IMR-90 (cell line): ENCODE results near the gene OLFM3. TPM values are rescaled to one million over a fixed set of nuclear protein-coding genes. Genes with fewer than 3 reads are reported as not detected.

Experiments
- ATAC-seq: fragments of 200-7000 bp; cut with Tn5 transposase; 2 replicates; pipeline ENCODE4 v1.9.1; 2020; ENCODE audit warnings: low read depth, mild to moderate bottlenecking, moderate library complexity
- BruUV-seq: library from RNA; stranded (reverse); fragments of 400-500 nt; replicated peaks from 2 replicates; lab custom pipeline; 2021; lab: Mats Ljungman, UMichigan
- CTCF ChIA-PET: fragments of 300-600 bp; formaldehyde crosslinking; extraction: SDS; loops from one replicate; lab custom pipeline; 2021; ENCODE audit warnings: antibody characterized with exemption; lab: Yijun Ruan, JAX
- POLR2A ChIA-PET: fragments of 300-600 bp; sonication (Branson Sonifier 250); formaldehyde crosslinking; loops from one replicate; lab custom pipeline; 2022; ENCODE audit warnings: antibody characterized with exemption; ENCODE audit not compliant: unreplicated experiment; lab: Charles Lee
- DNase-seq: peaks from one replicate; pipeline ENCODE4 v3.0.0; 2013
- H2AFZ ChIP-seq: replicated peaks from 2 replicates; pipeline ENCODE3; 2013; ENCODE audit warnings: low read length, mild to moderate bottlenecking; ENCODE audit not compliant: poor library complexity
- H2AK5ac ChIP-seq: 2 replicates; pipeline ENCODE4 v1.6.1; 2013; ENCODE audit warnings: low read depth, low read length, inconsistent platforms
- H2AK9ac ChIP-seq: replicated peaks from 2 replicates; pipeline ENCODE3; 2013; ENCODE audit warnings: mild to moderate bottlenecking, low read depth, low read length, moderate library complexity; ENCODE audit not compliant: poor library complexity
- H2BK120ac ChIP-seq: 2 replicates; pipeline ENCODE4 v1.6.1; 2013; ENCODE audit warnings: low read depth, low read length, inconsistent platforms
- H2BK15ac ChIP-seq: 3 replicates; pipeline ENCODE4 v1.6.1; 2013; ENCODE audit warnings: low read depth, low read length, inconsistent platforms
- H2BK20ac ChIP-seq: 2 replicates; pipeline ENCODE4 v1.6.1; 2013; ENCODE audit warnings: low read depth, mild to moderate bottlenecking, inconsistent platforms, low read length, moderate library complexity
- H2BK5ac ChIP-seq: 2 replicates; pipeline ENCODE4 v1.6.1; 2013; ENCODE audit warnings: mild to moderate bottlenecking, low read depth, low read length, inconsistent platforms; ENCODE audit not compliant: poor library complexity, severe bottlenecking
- H3K14ac ChIP-seq: replicated peaks from 2 replicates; pipeline ENCODE4 v1.6.1; 2013; ENCODE audit warnings: low read depth, low read length, inconsistent platforms
- H3K18ac ChIP-seq: 2 replicates; pipeline ENCODE4 v1.6.1; 2013; ENCODE audit warnings: low read depth, low read length, control low read depth
- H3K23ac ChIP-seq: 2 replicates; pipeline ENCODE4 v1.6.1; 2013; ENCODE audit warnings: low read depth, low read length, inconsistent platforms
- H3K27ac ChIP-seq: 2 replicates; pipeline ENCODE4 v1.5.1; 2013; ENCODE audit warnings: mild to moderate bottlenecking, control low read depth, low read length; ENCODE audit not compliant: insufficient read depth
- H3K27me3 ChIP-seq: 2 replicates; pipeline ENCODE4 v1.6.1; 2013; ENCODE audit warnings: low read length; ENCODE audit not compliant: control insufficient read depth, insufficient read depth
- H3K36me3 ChIP-seq: 2 replicates; pipeline ENCODE4 v1.6.1; 2013; ENCODE audit warnings: low read length, mixed read lengths; ENCODE audit not compliant: control insufficient read depth, insufficient read depth
- H3K4ac ChIP-seq: 2 replicates; pipeline ENCODE4 v1.6.1; 2013; ENCODE audit warnings: low read depth, low read length, inconsistent platforms
- H3K4me1 ChIP-seq: 2 replicates; pipeline ENCODE4 v1.6.1; 2013; ENCODE audit warnings: low read length, mixed read lengths; ENCODE audit not compliant: control insufficient read depth, insufficient read depth
- H3K4me2 ChIP-seq: 2 replicates; pipeline ENCODE4 v1.6.1; 2013; ENCODE audit warnings: low read depth, mild to moderate bottlenecking, control low read depth, low read length, moderate library complexity
- H3K4me3 ChIP-seq: 2 replicates; pipeline ENCODE4 v1.5.1; 2013; ENCODE audit warnings: low read depth, mild to moderate bottlenecking, control low read depth, low read length, moderate library complexity; ENCODE audit not compliant: insufficient read depth
- H3K56ac ChIP-seq: 2 replicates; pipeline ENCODE4 v1.6.1; 2013; ENCODE audit warnings: low read length, inconsistent platforms; ENCODE audit not compliant: insufficient read depth; ENCODE audit errors: extremely low read depth
- H3K79me1 ChIP-seq, 2 experiments: 2 replicates each; pipeline ENCODE4 v1.6.1; 2013; ENCODE audit warnings: low read length in 2 of 2, inconsistent platforms in 1 of 2, low read depth in 1 of 2
- H3K9ac ChIP-seq: 2 replicates; pipeline ENCODE4 v1.6.1; 2013; ENCODE audit warnings: low read depth, low read length, control low read depth
- H3K9me1 ChIP-seq: 2 replicates; pipeline ENCODE4 v1.6.1; 2013; ENCODE audit warnings: low read length, inconsistent platforms; ENCODE audit not compliant: insufficient read depth
- H3K9me3 ChIP-seq: 2 replicates; pipeline ENCODE4 v1.6.1; 2013; ENCODE audit warnings: low read length; ENCODE audit not compliant: control insufficient read depth, insufficient read depth
- H4K20me1 ChIP-seq: 2 replicates; pipeline ENCODE4 v1.6.1; 2013; ENCODE audit warnings: low read length, inconsistent platforms; ENCODE audit not compliant: insufficient read depth
- H4K5ac ChIP-seq: 2 replicates; pipeline ENCODE4 v1.6.1; 2013; ENCODE audit warnings: mild to moderate bottlenecking, low read depth, low read length, control low read depth
- H4K8ac ChIP-seq, 2 experiments: 2 replicates each; pipeline ENCODE4 v1.6.1; 2013; ENCODE audit warnings: low read depth in 2 of 2, low read length in 2 of 2, control low read depth in 1 of 2, inconsistent platforms in 1 of 2
- H4K91ac ChIP-seq: 2 replicates; pipeline ENCODE4 v1.6.1; 2013; ENCODE audit warnings: low read depth, low read length, inconsistent platforms; ENCODE audit not compliant: insufficient read depth
- CEBPB ChIP-seq: IDR thresholded peaks from 2 replicates; pipeline ENCODE4 v1.6.1; 2012; ENCODE audit warnings: low read depth, low read length, improper control_type of control experiment
- MAFK ChIP-seq: IDR thresholded peaks from 2 replicates; pipeline ENCODE4 v1.6.1; 2012; ENCODE audit warnings: low read depth, low read length, improper control_type of control experiment
- RFX5 ChIP-seq: IDR thresholded peaks from 2 replicates; pipeline ENCODE4 v1.8.0; 2012; ENCODE audit warnings: low read depth, mild to moderate bottlenecking, low read length, moderate library complexity
- SMC3 ChIP-seq: fragments of 150-350 bp; IDR thresholded peaks from 2 replicates; pipeline ENCODE4 v1.6.1; 2016; ENCODE audit warnings: low read depth, mild to moderate bottlenecking, antibody characterized with exemption, low read length, moderate library complexity
- WGBS, 2 experiments: methylation state at CpG; one replicate each; pipeline versions ENCODE4 v1.1.5 to v1.1.7; 2013; ENCODE audit warnings: missing lambda C conversion rate in 2 of 2; ENCODE audit not compliant: insufficient read length in 1 of 2; ENCODE audit errors: extremely low coverage in 2 of 2; 5-methylcytosine and 5-hydroxymethylcytosine counted together
- dilution Hi-C: fragments of 300-500 bp; cut with HindIII; formaldehyde crosslinking; loops from one replicate; pipeline ENCODE4 v1.14.3; 2018; ENCODE audit warnings: low sequenced_read_pairs; ENCODE audit not compliant: unreplicated experiment
- in situ Hi-C: fragments of 300-500 bp; cut with MboI; formaldehyde crosslinking; loops from 3 replicates; pipeline ENCODE4 v1.14.3; 2019; ENCODE audit warnings: low sequenced_read_pairs, inconsistent platforms, mixed read lengths
- intact Hi-C: fragments of 100-400 bp; cut with micrococcal nuclease; formaldehyde crosslinking; loops from 2 replicates; pipeline ENCODE4 v1.10.0; 2022
- polyA plus RNA-seq, 3 experiments: library from polyadenylated mRNA; depleted of rRNA; stranded (reverse); fragments of >200 nt; gene quantifications; 2 replicates each; pipeline ENCODE4 v1.2.3, GENCODE V29; 2012; ENCODE audit warnings: low replicate concordance in 1 of 3
- total RNA-seq: library from RNA; depleted of rRNA; stranded (reverse); fragments of >200 nt; gene quantifications from 2 replicates; pipeline ENCODE4 v1.2.3, GENCODE V29; 2012

The OLFM3 gene
- total and polyA plus RNA-seq, 2 of the 4 experiments (the other 2 are of a cell fraction): not detected

GRCh38 chr1:101938681-101939080, 58.0 kb downstream of the OLFM3 start:
- Histone ChIP-seq H3K79me1 (no peaks in the 10 kb centered on the region), H3K4ac (no peak overlapping the region), H2BK5ac (no peak overlapping the region), H3K9me1 (no peaks in the 10 kb centered on the region), H2BK20ac (no peak overlapping the region), H3K56ac (no peak overlapping the region), H4K91ac (no peak overlapping the region), H2AFZ (no peak overlapping the region), H2AK9ac (no peak overlapping the region), H3K4me1 (no peaks in the 10 kb centered on the region), H2AK5ac (no peak overlapping the region), H3K4me3 (no peak overlapping the region), H3K9ac (no peak overlapping the region), H3K4me2 (no peak overlapping the region), H4K20me1 (no peaks in the 10 kb centered on the region), H3K18ac (no peak overlapping the region), H3K14ac (no peak overlapping the region), H3K9me3 (no peaks in the 10 kb centered on the region), H2BK15ac (no peak overlapping the region), H3K27ac (no peak overlapping the region), H3K36me3 (no peaks in the 10 kb centered on the region), H3K27me3 (no peaks in the 10 kb centered on the region), H2BK120ac (no peak overlapping the region), H4K5ac (no peak overlapping the region), H4K8ac (no peak overlapping the region), H3K23ac (no peak overlapping the region)
- intact Hi-C loops (no loop called here), in situ Hi-C loops (no loop called here), dilution Hi-C loops (no loop called here)
- no CpG with 5 or more reads among the region's 1 CpG for WGBS, 2 experiments
- no TSS peak for BruUV-seq
- ATAC-seq: no peak
- CTCF ChIA-PET: no interaction called here
- POLR2A ChIA-PET: no interaction called here
- DNase-seq: no peak
- TF ChIP-seq SMC3: no peak
- no peak for TF ChIP-seq MAFK
- TF ChIP-seq RFX5: no peak
- no peak for TF ChIP-seq CEBPB
